BJ (cell line): ENCODE data around the gene FOXN3. TPM values are rescaled to one million over a fixed set of nuclear protein-coding genes. Genes with fewer than 3 reads are reported as not detected.

ENCODE experiments used
- CTCF ChIA-PET: fragments of 350-600 bp; formaldehyde crosslinking; extraction: SDS; loops from one replicate; lab custom pipeline; 2021; ENCODE audit warnings: antibody characterized with exemption, inconsistent platforms; lab: Yijun Ruan, JAX
- POLR2A ChIA-PET: fragments of 300-600 bp; sonication (Branson Sonifier 250); formaldehyde crosslinking; extraction: SDS; loops from one replicate; lab custom pipeline; 2021; ENCODE audit warnings: antibody characterized with exemption; lab: Charles Lee
- DNase-seq: peaks from one replicate; pipeline ENCODE4 v3.0.0-alpha.2; 2011; ENCODE audit warnings: low read depth
- H3K27me3 ChIP-seq: 2 replicates; pipeline ENCODE4 v1.6.0; 2011; ENCODE audit warnings: low read length; ENCODE audit not compliant: control insufficient read depth, insufficient read depth
- H3K36me3 ChIP-seq: 2 replicates; pipeline ENCODE4 v1.5.1; 2011; ENCODE audit warnings: low read length; ENCODE audit not compliant: control insufficient read depth, insufficient read depth
- H3K4me3 ChIP-seq: 2 replicates; pipeline ENCODE4 v1.5.1; 2011; ENCODE audit warnings: low read depth, mild to moderate bottlenecking, control low read depth, low read length
- CTCF ChIP-seq: IDR thresholded peaks from 2 replicates; pipeline ENCODE4 v1.5.1; 2011; ENCODE audit warnings: low read depth, mild to moderate bottlenecking, control low read depth, inconsistent platforms, low read length, moderate library complexity; ENCODE audit not compliant: insufficient read depth
- polyA plus RNA-seq: library from polyadenylated mRNA; depleted of rRNA; stranded (reverse); fragments of >200 nt; gene quantifications from 2 replicates; pipeline ENCODE4 v1.2.3, GENCODE V29; 2011

Gene FOXN3
- polyA plus RNA-seq, 1 experiment, result 30.2 TPM

GRCh38 chr14:89171628-89172027 is 245.4 kb downstream of the FOXN3 start:
- no peak for TF ChIP-seq CTCF
- no peaks in the 10 kb centered on the region for H3K27me3 ChIP-seq
- CTCF ChIA-PET, result no interaction called here
- H3K4me3 ChIP-seq, result no peak overlapping the region
- DNase-seq, result no peak
- POLR2A ChIA-PET, result no interaction called here
- no peaks in the 10 kb centered on the region for H3K36me3 ChIP-seq

GRCh38 chr14:89171168-89171567 is 245.9 kb downstream of the FOXN3 start:
- TF ChIP-seq CTCF, result no peak
- Histone ChIP-seq H3K36me3 (no peaks in the 10 kb centered on the region), H3K4me3 (no peak overlapping the region), H3K27me3 (no peaks in the 10 kb centered on the region)
- ChIA-PET POLR2A (no interaction called here), CTCF (no interaction called here)
- DNase-seq, result no peak

GRCh38 chr14:89167705-89168104 is 249.3 kb downstream of the FOXN3 start:
- TF ChIP-seq CTCF, result no peak
- ChIA-PET CTCF (no interaction called here), POLR2A (no interaction called here)
- Histone ChIP-seq H3K36me3 (peaks cover 2% of the 10 kb centered on the region), H3K4me3 (no peak overlapping the region), H3K27me3 (no peaks in the 10 kb centered on the region)
- no peak for DNase-seq

GRCh38 chr14:89166633-89167032 is 250.4 kb downstream of the FOXN3 start:
- ChIA-PET POLR2A (no interaction called here), CTCF (interaction anchor here (0.8 kb wide), 1 partner anchor 126 kb away, joined by 3 read pairs; no protein-coding TSS in a partner anchor)
- Histone ChIP-seq H3K27me3 (no peaks in the 10 kb centered on the region), H3K36me3 (peaks cover 8% of the 10 kb centered on the region), H3K4me3 (no peak overlapping the region)
- TF ChIP-seq CTCF, result no peak
- no peak for DNase-seq

GRCh38 chr14:89165189-89166181 is 251.5 kb downstream of the FOXN3 start:
- CTCF ChIA-PET, result interaction anchor here (0.8 to 1.0 kb wide), 2 partner anchors 9 to 125 kb away, joined by 3 to 5 read pairs; no protein-coding TSS in a partner anchor
- Histone ChIP-seq H3K27me3 (no peaks in the 10 kb centered on the region), H3K36me3 (peaks cover 8% of the 10 kb centered on the region), H3K4me3 (no peak overlapping the region)
- DNase-seq, result no peak
- TF ChIP-seq CTCF, result no peak
- POLR2A ChIA-PET, result no interaction called here
